ENCODE data around the gene DHX58.
A peak's percentile ranks its signal among the peaks of the same experiment; 100 is the strongest.

Gene DHX58

GRCh38 chr17:42127414-42127813 lies 14.9 kb upstream of the DHX58 start:
- no peak for TF ChIP-seq CTCF (IDR thresholded peaks at IDR 0.05; ENCODE audit: low read depth, low read length, missing control alignments)
- no peak overlapping the region for H3K4me3 ChIP-seq (ENCODE audit: low read depth, low read length)
- no peak for DNase-seq (ENCODE audit: low read depth)

GRCh38 chr17:42126836-42127235 lies 14.3 kb upstream of the DHX58 start:
- no peak for DNase-seq (ENCODE audit: low read depth)

GRCh38 chr17:42125565-42125964 lies 13.1 kb upstream of the DHX58 start:
- TF ChIP-seq CTCF (IDR thresholded peaks at IDR 0.05; ENCODE audit: low read depth, low read length, missing control alignments), result no peak
- DNase-seq (ENCODE audit: low read depth), result no peak
- no peak overlapping the region for H3K4me3 ChIP-seq (ENCODE audit: low read depth, low read length)

More at GRCh38 chr17:42126836-42127235, 14.3 kb upstream of the DHX58 start:
- no peak for TF ChIP-seq CTCF (IDR thresholded peaks at IDR 0.05; ENCODE audit: low read depth, low read length, missing control alignments)
- H3K4me3 ChIP-seq (ENCODE audit: low read depth, low read length), result no peak overlapping the region

GRCh38 chr17:42124256-42124655 lies 11.7 kb upstream of the DHX58 start:
- no peak for DNase-seq (ENCODE audit: low read depth)
- no peak overlapping the region for H3K4me3 ChIP-seq (ENCODE audit: low read depth, low read length)
- no peak for TF ChIP-seq CTCF (IDR thresholded peaks at IDR 0.05; ENCODE audit: low read depth, low read length, missing control alignments)

GRCh38 chr17:42122371-42123303 lies 10.1 kb upstream of the DHX58 start, which contains the start of gene HSPB9:
HSPB9 (plus strand) TSS chr17:42122804; CDS start chr17:42122851, 47 bp downstream.
- no peak for DNase-seq (ENCODE audit: low read depth)
- no peak for TF ChIP-seq CTCF (IDR thresholded peaks at IDR 0.05; ENCODE audit: low read depth, low read length, missing control alignments)
- no peak within 1 kb of the TSS for H3K4me3 ChIP-seq (ENCODE audit: low read depth, low read length)

GRCh38 chr17:42120770-42121769 lies 8.6 kb upstream of the DHX58 start, which contains the start of gene KAT2A:
KAT2A (minus strand) TSS chr17:42121367; CDS start chr17:42121304, 63 bp downstream.
- DNase-seq (ENCODE audit: low read depth), result peak; percentile 48
- peak within 1 kb of the TSS; percentile 56 for H3K4me3 ChIP-seq (ENCODE audit: low read depth, low read length)
- no peak for TF ChIP-seq CTCF (IDR thresholded peaks at IDR 0.05; ENCODE audit: low read depth, low read length, missing control alignments)

Measured in GM12864 (cell line).